ENCODE data around the gene ALAS1. TPM values are rescaled to one million over a fixed set of nuclear protein-coding genes. Genes with fewer than 3 reads are reported as not detected.

The ALAS1 gene
- total and polyA plus RNA-seq, 2 of the 13 experiments (the other 11 are each of a cell fraction or from before 2014, with no cell fraction given), result 36.0 to 43.2 TPM

- TF ChIP-seq ZNF142 (CRISPR knock-in tag; IDR thresholded peaks at IDR 0.05) (0 out of 2 replicates have a peak, but pooled peaks have one; percentile 40), ZFP41 (CRISPR knock-in tag; IDR thresholded peaks at IDR 0.05; ENCODE audit: borderline replicate concordance) (no peak), ATF4 (CRISPR knock-in tag; IDR thresholded peaks at IDR 0.05) (peak in 1 of 2 experiments; percentile 78; a peak in 2 of 4 replicates), CCAR2 (optimal IDR thresholded peaks at IDR 0.05; ENCODE audit: low read depth, low read length) (no peak), PHF5A (CRISPR knock-in tag; IDR thresholded peaks at IDR 0.05; ENCODE audit: low read depth, unreplicated experiment) (peak; percentile 52), MEIS2 (CRISPR knock-in tag; IDR thresholded peaks at IDR 0.05) (peak; percentile 55; the same call in 1 of the 2 replicates), GPBP1L1 (CRISPR knock-in tag; IDR thresholded peaks at IDR 0.05) (no peak), BRD4 (CRISPR knock-in tag; IDR thresholded peaks at IDR 0.05) (no peak), EEA1 (CRISPR knock-in tag; IDR thresholded peaks at IDR 0.05; ENCODE audit: borderline replicate concordance) (no peak), CHD4 (IDR thresholded peaks at IDR 0.05; ENCODE audit: borderline replicate concordance, low read length) (no peak), PATZ1 (CRISPR knock-in tag; IDR thresholded peaks at IDR 0.05) (peak; percentile 86), TOE1 (CRISPR knock-in tag; IDR thresholded peaks at IDR 0.05) (no peak), NR0B2 (CRISPR knock-in tag; IDR thresholded peaks at IDR 0.05) (no peak), RARG (CRISPR knock-in tag; IDR thresholded peaks at IDR 0.05; ENCODE audit: low read depth) (no peak)
Observed at GRCh38 chr3:52176951-52177700, 20.8 kb upstream of the ALAS1 start (continued).

Data from HepG2 (cell line).